Gastroesophageal sphincter (tissue), 3 donors: ENCODE results near the gene TSPAN9.

Experiments
- EP300 ChIP-seq: sonication (generic); formaldehyde crosslinking; IDR thresholded peaks from one replicate; pipeline ENCODE4 v1.6.1; 2017; ENCODE audit warnings: antibody characterized with exemption, mild to moderate bottlenecking
- POLR2A ChIP-seq, 2 donors: fragments of 450-650 bp; IDR thresholded peaks; one replicate each; pipeline ENCODE4 v1.6.1; 2017; ENCODE audit warnings: antibody characterized with exemption in 2 of 2, mild to moderate bottlenecking in 2 of 2, moderate library complexity in 1 of 2
- TF ChIP-seq, protein P1 (sequence below), 4 experiments: fragments of 200-600 bp in 2 of 4; fragments of 450-650 bp in 2 of 4; sonication (generic) in 1 of 4; IDR thresholded peaks; one replicate each; pipeline ENCODE4 v1.5.1; 2017 to 2019; ENCODE audit warnings: antibody characterized with exemption in 4 of 4, mild to moderate bottlenecking in 2 of 4, moderate library complexity in 2 of 4

DNA sequence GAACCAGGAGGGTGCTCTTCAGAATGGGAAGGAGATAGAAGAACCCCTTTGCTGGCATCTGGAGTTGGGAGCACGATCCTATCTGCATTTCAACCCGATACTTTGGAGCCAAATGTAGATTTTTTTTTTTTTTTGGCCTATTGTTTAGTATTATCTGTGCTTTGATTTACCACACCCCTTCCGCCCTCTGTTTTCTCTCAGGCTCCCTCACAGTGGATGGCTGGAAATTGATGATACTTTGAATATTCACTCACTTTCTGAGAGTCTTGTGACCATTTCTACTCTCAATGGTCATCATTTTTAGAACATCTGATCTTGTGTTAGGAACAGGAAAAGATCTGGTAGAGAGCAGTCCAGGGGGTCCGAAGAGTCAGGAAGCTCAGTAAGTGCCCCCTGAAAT is 9.0 kb downstream of the TSPAN9 start:
- TF ChIP-seq, protein P1, sequence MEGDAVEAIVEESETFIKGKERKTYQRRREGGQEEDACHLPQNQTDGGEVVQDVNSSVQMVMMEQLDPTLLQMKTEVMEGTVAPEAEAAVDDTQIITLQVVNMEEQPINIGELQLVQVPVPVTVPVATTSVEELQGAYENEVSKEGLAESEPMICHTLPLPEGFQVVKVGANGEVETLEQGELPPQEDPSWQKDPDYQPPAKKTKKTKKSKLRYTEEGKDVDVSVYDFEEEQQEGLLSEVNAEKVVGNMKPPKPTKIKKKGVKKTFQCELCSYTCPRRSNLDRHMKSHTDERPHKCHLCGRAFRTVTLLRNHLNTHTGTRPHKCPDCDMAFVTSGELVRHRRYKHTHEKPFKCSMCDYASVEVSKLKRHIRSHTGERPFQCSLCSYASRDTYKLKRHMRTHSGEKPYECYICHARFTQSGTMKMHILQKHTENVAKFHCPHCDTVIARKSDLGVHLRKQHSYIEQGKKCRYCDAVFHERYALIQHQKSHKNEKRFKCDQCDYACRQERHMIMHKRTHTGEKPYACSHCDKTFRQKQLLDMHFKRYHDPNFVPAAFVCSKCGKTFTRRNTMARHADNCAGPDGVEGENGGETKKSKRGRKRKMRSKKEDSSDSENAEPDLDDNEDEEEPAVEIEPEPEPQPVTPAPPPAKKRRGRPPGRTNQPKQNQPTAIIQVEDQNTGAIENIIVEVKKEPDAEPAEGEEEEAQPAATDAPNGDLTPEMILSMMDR (IDR thresholded peaks at IDR 0.05): no peak
- TF ChIP-seq POLR2A (IDR thresholded peaks at IDR 0.05): no peak
- TF ChIP-seq EP300: no peak
